Common myeloid progenitor, CD34-positive (primary cell): Measurements from ENCODE around the gene DNPEP.
A peak's percentile ranks its signal among the peaks of the same experiment; 100 is the strongest.

Experiments
- CTCF ChIA-PET: fragments of 350-600 bp; sonication (Branson Sonifier 250); formaldehyde crosslinking; loops from one replicate; lab custom pipeline; 2021; ENCODE audit warnings: antibody characterized with exemption; lab: Charles Lee
- POLR2A ChIA-PET: fragments of 350-600 bp; sonication (Branson Sonifier 250); formaldehyde crosslinking; loops from one replicate; lab custom pipeline; 2021; ENCODE audit warnings: antibody characterized with exemption; lab: Charles Lee
- DNase-seq, 3 donors: peaks; one replicate each; pipeline versions ENCODE4 v3.0.0 to v3.0.0-alpha.2; 2013
- H3K27ac ChIP-seq, 2 experiments: 1 replicate in 1 of 2; 2 replicates in 1 of 2; pipeline ENCODE4 v1.7.0; 2013; ENCODE audit warnings: inconsistent platforms in 2 of 2, low read length in 2 of 2, mild to moderate bottlenecking in 2 of 2, low read depth in 1 of 2, moderate library complexity in 1 of 2; ENCODE audit not compliant: severe bottlenecking in 2 of 2, insufficient read depth in 1 of 2, poor library complexity in 1 of 2
- H3K27me3 ChIP-seq, 5 experiments: replicated peaks in 2 of 5; 1 replicate in 3 of 5; 2 replicates in 2 of 5; pipeline versions ENCODE4 v1.6.1 to v1.7.0; 2013; ENCODE audit warnings: low read length in 4 of 5, mild to moderate bottlenecking in 2 of 5, moderate library complexity in 2 of 5, inconsistent platforms in 1 of 5; ENCODE audit not compliant: insufficient read depth in 5 of 5, control insufficient read depth in 4 of 5
- H3K36me3 ChIP-seq, 4 experiments: 1 replicate in 2 of 4; 2 replicates in 2 of 4; pipeline versions ENCODE4 v1.6.1 to v1.7.0; 2013; ENCODE audit warnings: low read length in 3 of 4, control low read depth in 1 of 4, mild to moderate bottlenecking in 1 of 4; ENCODE audit not compliant: control insufficient read depth in 4 of 4, insufficient read depth in 4 of 4
- H3K4me1 ChIP-seq, 4 experiments: 1 replicate in 3 of 4; 2 replicates in 1 of 4; pipeline versions ENCODE4 v1.6.1 to v1.7.1; 2013; ENCODE audit warnings: low read length in 3 of 4, mild to moderate bottlenecking in 3 of 4, control low read depth in 1 of 4, inconsistent platforms in 1 of 4, moderate library complexity in 1 of 4; ENCODE audit not compliant: control insufficient read depth in 4 of 4, insufficient read depth in 4 of 4; ENCODE audit errors: control extremely low read depth in 1 of 4
- H3K4me3 ChIP-seq, 7 experiments: 1 replicate in 4 of 7; 2 replicates in 3 of 7; pipeline versions ENCODE4 v1.5.1 to v1.7.0; 2013; ENCODE audit warnings: mild to moderate bottlenecking in 7 of 7, low read length in 6 of 7, moderate library complexity in 6 of 7, inconsistent platforms in 2 of 7, low read depth in 2 of 7, control low read depth in 1 of 7; ENCODE audit not compliant: insufficient read depth in 4 of 7, control insufficient read depth in 1 of 7; ENCODE audit errors: extremely low read depth in 1 of 7
- H3K9me3 ChIP-seq, 5 experiments: 1 replicate in 4 of 5; 2 replicates in 1 of 5; pipeline versions ENCODE4 v1.6.1 to v1.7.1; 2013; ENCODE audit warnings: low read length in 4 of 5, mild to moderate bottlenecking in 2 of 5, inconsistent platforms in 1 of 5, low read depth in 1 of 5, moderate library complexity in 1 of 5; ENCODE audit not compliant: control insufficient read depth in 4 of 5, insufficient read depth in 2 of 5; ENCODE audit errors: control extremely low read depth in 1 of 5
- WGBS: methylation state at CpG from one replicate; pipeline ENCODE4 v1.1.5; 2013; ENCODE audit not compliant: insufficient coverage; 5-methylcytosine and 5-hydroxymethylcytosine counted together

DNPEP gene

DNA sequence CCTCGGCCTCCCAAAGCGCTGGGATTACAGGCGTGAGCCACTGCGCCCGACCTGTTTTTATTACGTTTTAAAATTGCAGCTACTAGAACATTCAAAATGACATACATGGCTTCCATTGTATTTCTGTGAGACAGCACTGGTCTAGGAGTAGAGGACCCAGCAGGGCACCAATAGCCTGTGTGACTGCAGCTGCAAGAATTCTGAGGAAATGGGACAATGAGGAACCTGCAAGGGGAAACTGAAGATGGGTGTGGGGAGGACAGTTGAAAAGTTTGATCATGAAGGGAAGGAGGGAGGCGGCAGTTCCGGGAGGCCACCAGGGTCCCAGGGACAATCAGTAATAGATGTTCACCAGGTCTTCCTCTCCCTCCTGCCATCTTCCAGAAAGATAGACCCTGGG lies 13.9 kb upstream of the DNPEP start:
- ChIA-PET POLR2A (interaction anchor here (1.1 kb wide), 1 partner anchor 13 kb away, joined by 3 read pairs; no protein-coding TSS in a partner anchor), CTCF (interaction anchor here (0.8 to 7.1 kb wide), 12 partner anchors 9 to 240 kb away, joined by 3 to 99 read pairs (median 5); partner anchors contain the start of genes DNPEP and SPEG)
- Histone ChIP-seq H3K4me3 (no peak overlapping the region), H3K36me3 (no peaks in the 10 kb centered on the region), H3K27ac (no peak overlapping the region), H3K27me3 (peaks cover 0 to 4% (median 0%) of the 10 kb centered on the region in 5 experiments), H3K4me1 (peaks cover 0 to 7% (median 2%) of the 10 kb centered on the region in 4 experiments), H3K9me3 (no peaks in the 10 kb centered on the region)
- no CpG with 5 or more reads among the region's 8 CpGs for WGBS
- no peak for DNase-seq

DNA sequence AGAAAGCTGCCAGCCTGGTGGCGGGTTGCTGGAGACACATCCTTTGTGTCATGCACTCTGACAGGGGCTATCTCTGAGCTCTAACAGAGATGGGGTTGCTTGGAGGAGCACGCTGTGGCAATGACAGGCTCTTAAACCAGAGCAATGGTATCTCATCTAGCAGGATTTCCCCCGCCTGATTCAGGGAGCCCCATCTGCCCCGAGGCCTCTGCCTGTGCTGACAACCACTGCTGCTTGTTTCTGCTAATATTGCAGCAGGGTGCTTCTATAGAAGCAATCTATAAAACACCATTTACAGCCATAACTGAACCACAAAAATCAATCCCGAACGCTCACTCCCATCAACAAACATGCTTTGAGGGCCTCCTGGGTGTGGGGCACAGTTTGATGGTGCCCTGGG lies 12.8 kb upstream of the DNPEP start:
- WGBS, result 65% methylated on average over 4 of the region's 6 CpGs
- Histone ChIP-seq H3K27ac (no peak overlapping the region), H3K27me3 (peaks cover 0 to 4% (median 0%) of the 10 kb centered on the region in 5 experiments), H3K9me3 (no peaks in the 10 kb centered on the region), H3K36me3 (no peaks in the 10 kb centered on the region), H3K4me1 (peaks cover 0 to 7% (median 2%) of the 10 kb centered on the region in 4 experiments), H3K4me3 (no peak overlapping the region)
- POLR2A ChIA-PET, result no interaction called here
- CTCF ChIA-PET, result interaction anchor here (1.0 to 7.1 kb wide), 4 partner anchors 10 to 129 kb away, joined by 3 to 99 read pairs (median 36); partner anchors contain the start of gene DNPEP
- no peak for DNase-seq

DNA sequence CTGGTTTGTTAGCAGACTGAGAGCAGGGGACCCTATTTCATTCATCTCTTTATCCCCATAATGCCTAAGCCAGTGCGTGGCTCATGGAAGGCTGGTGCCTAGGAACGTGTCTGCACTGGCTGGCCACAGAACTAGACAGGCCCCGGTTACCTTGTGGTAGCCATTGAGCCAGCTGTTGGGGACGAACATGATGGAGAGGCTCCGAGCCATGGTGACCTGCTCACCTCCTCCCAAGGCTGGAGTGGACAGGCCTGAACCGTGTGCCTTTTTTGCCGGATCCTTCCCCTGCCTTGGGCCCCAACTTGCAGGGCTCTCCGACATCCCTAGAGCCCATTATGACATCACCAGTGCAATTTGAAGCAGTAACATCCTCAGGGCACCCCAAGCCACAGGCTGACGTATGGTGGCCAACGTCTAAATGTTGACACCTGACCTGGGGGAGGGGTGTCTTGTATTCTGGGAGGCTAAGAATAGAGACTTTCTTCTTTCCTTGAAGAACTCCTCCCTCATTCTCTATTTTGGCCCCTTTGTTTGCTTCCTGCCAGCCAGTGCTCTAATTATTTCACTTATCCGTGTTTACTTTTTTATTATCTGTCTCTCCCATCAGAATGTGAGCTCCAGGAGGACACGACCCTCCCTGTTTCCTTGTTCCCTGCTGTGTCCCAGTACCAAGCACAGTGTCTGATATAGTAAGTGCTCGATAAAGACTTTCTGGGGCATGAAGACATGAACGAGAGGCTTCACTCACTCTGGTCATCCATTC lies 12.2 kb upstream of the DNPEP start:
- peaks cover 0 to 5% (median 0%) of the 10 kb centered on the region in 5 experiments for H3K27me3 ChIP-seq
- no peaks in the 10 kb centered on the region for H3K36me3 ChIP-seq
- no peak for DNase-seq
- H3K27ac ChIP-seq, result no peak overlapping the region
- no peaks in the 10 kb centered on the region for H3K9me3 ChIP-seq
- WGBS, result 86% methylated on average over 11 of the region's 14 CpGs
- POLR2A ChIA-PET, result no interaction called here
- peaks cover 0 to 7% (median 2%) of the 10 kb centered on the region in 4 experiments for H3K4me1 ChIP-seq
- no peak overlapping the region for H3K4me3 ChIP-seq
- CTCF ChIA-PET, result interaction anchor here (1.0 to 7.1 kb wide), 4 partner anchors 9 to 130 kb away, joined by 3 to 99 read pairs (median 36); partner anchors contain the start of gene DNPEP

DNA sequence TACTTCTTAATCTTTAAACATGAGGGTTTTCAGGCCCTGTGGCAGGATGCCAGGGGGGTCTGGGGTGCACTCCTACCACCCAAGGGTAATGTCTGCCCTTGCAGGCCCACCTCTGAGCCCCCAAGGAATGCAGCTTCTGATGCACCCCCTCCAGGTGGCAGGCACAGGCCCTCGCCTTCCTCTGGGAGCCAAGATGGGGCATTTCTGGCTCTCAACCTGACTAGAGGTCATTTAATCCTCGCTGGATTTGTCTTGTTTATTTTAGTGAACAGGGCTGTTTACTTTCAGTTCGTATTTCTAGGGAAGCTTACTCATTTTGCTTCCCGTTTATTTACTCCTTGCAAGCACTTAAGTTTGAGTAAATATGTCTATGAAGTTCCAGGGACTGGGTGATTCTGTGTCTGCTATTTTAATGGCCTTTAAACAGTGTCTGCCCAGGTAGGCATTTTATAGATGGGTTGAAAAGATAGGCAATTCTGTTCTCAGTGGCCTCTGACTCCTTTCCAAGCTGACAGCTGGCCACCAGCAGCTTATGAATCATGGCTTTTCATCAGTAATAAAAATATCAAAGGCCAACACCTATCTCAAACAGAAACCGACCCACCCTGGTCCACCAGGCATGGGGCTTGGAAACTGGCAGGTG lies 11.1 kb upstream of the DNPEP start:
- POLR2A ChIA-PET, result interaction anchor here (0.7 kb wide), 1 partner anchor 331 kb away, joined by 4 read pairs; no protein-coding TSS in a partner anchor

DNA sequence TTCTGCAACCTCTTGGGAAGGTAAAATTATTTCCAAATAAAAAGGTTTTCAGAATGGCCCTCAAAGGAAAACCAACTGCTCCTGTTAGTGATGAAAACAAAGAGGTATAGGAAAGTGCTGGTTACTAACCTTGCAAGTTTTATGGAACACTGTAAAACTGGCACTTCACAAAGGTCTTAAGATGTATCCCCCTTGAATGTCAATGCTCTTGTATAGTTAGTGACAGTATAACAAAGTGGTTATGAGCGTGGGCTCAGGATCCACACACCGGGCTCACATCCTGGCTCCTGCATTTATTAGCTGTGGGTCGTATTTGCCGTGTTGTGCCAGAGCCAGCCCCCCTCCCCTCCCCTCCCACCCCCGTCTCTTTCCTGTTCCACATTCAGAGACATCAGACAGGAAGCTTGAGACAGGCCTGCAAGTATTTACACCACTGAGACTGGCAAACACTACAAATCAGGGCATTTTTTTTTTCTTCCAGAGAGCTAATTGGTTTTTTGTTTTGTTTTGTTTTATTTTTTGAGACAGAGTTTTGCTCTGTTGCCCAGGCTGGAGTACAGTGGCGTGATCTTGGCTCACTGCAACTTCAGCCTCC lies 9.2 kb upstream of the DNPEP start:
- H3K9me3 ChIP-seq, result no peaks in the 10 kb centered on the region
- ChIA-PET POLR2A (no interaction called here), CTCF (interaction anchor here (0.6 kb wide), 1 partner anchor 134 kb away, joined by 3 read pairs; no protein-coding TSS in a partner anchor)
- 29% methylated on average over 5 of the region's 6 CpGs for WGBS
- no peak overlapping the region for H3K4me3 ChIP-seq
- no peak overlapping the region for H3K27ac ChIP-seq
- peak in 2 of 3 donors; percentile 29 to 39 for DNase-seq
- H3K27me3 ChIP-seq, result peaks cover 0 to 7% (median 0%) of the 10 kb centered on the region in 5 experiments
- peaks cover 0 to 7% (median 2%) of the 10 kb centered on the region in 4 experiments for H3K4me1 ChIP-seq
- no peaks in the 10 kb centered on the region for H3K36me3 ChIP-seq

More for the DNA sequence above, 11.1 kb upstream of the DNPEP start:
- no peaks in the 10 kb centered on the region for H3K36me3 ChIP-seq
- no peak for DNase-seq
- H3K27me3 ChIP-seq, result peaks cover 0 to 5% (median 0%) of the 10 kb centered on the region in 5 experiments
- no peak overlapping the region for H3K4me3 ChIP-seq
- 100% methylated on average over 3 of the region's 5 CpGs for WGBS
- no peaks in the 10 kb centered on the region for H3K9me3 ChIP-seq
- H3K27ac ChIP-seq, result no peak overlapping the region
- CTCF ChIA-PET, result interaction anchor here (1.0 to 7.1 kb wide), 4 partner anchors 10 to 131 kb away, joined by 3 to 99 read pairs (median 7); partner anchors contain the start of gene DNPEP
- peaks cover 0 to 7% (median 2%) of the 10 kb centered on the region in 4 experiments for H3K4me1 ChIP-seq

GRCh38 chr2:219395609-219396008 lies 7.9 kb upstream of the DNPEP start:
- 97% methylated on average over 3 of the region's 3 CpGs for WGBS
- H3K4me3 ChIP-seq, result no peak overlapping the region
- peaks cover 0 to 7% (median 2%) of the 10 kb centered on the region in 4 experiments for H3K4me1 ChIP-seq
- DNase-seq, result no peak
- H3K27me3 ChIP-seq, result peaks cover 0 to 7% (median 0%) of the 10 kb centered on the region in 5 experiments
- H3K36me3 ChIP-seq, result no peaks in the 10 kb centered on the region
- no peak overlapping the region for H3K27ac ChIP-seq
- ChIA-PET CTCF (interaction anchor here (1.4 kb wide), 1 partner anchor 128 kb away, joined by 4 read pairs; no protein-coding TSS in a partner anchor), POLR2A (no interaction called here)
- no peaks in the 10 kb centered on the region for H3K9me3 ChIP-seq
